HepG2 (cell line): ENCODE data around the gene DLX1. TPM values are rescaled to one million over a fixed set of nuclear protein-coding genes. Genes with fewer than 3 reads are reported as not detected.

ENCODE experiments used
- EZH2 ChIP-seq: conservative IDR thresholded peaks from 2 replicates; pipeline ENCODE4 v1.6.1; 2012; ENCODE audit warnings: mild to moderate bottlenecking, low read depth, low read length, moderate library complexity
- FOXO1 ChIP-seq: sonication (generic); formaldehyde crosslinking; IDR thresholded peaks from 2 replicates; pipeline ENCODE4 v1.4.0; 2020; ENCODE audit warnings: missing genetic modification reagents
- GTF3A ChIP-seq: sonication (generic); formaldehyde crosslinking; conservative IDR thresholded peaks from 2 replicates; pipeline ENCODE4 v1.4.0; 2020; ENCODE audit warnings: mild to moderate bottlenecking, missing genetic modification reagents
- HNF4G ChIP-seq, 2 experiments: sonication (generic) in 1 of 2; formaldehyde crosslinking in 1 of 2; IDR thresholded peaks; 2 replicates each; pipeline versions ENCODE4 v1.4.0 to v1.6.1; 2011 to 2020; ENCODE audit warnings: borderline replicate concordance in 2 of 2, low read depth in 2 of 2, mild to moderate bottlenecking in 2 of 2, low read length in 1 of 2, missing genetic modification reagents in 1 of 2, moderate library complexity in 1 of 2
- HNRNPK ChIP-seq: fragments of 200-400 bp; formaldehyde crosslinking; IDR thresholded peaks from 2 replicates; pipeline ENCODE4 v1.6.1; 2018; ENCODE audit warnings: low read length, low read depth, moderate library complexity, mild to moderate bottlenecking; ENCODE audit not compliant: poor library complexity, severe bottlenecking
- MED13 ChIP-seq: sonication (generic); formaldehyde crosslinking; IDR thresholded peaks from 2 replicates; pipeline ENCODE4 v1.5.0; 2020; ENCODE audit warnings: missing genetic modification reagents
- PTBP1 ChIP-seq: fragments of 200-400 bp; formaldehyde crosslinking; IDR thresholded peaks from 2 replicates; pipeline ENCODE4 v1.6.1; 2018; ENCODE audit warnings: low read length, low read depth; ENCODE audit not compliant: poor library complexity, severe bottlenecking
- SMARCE1 ChIP-seq: fragments of 450-650 bp; IDR thresholded peaks from 2 replicates; pipeline ENCODE4 v1.6.1; 2017; ENCODE audit warnings: borderline replicate concordance
- TFE3 ChIP-seq: IDR thresholded peaks from 2 replicates; pipeline ENCODE4 v1.6.1; 2016
- THAP7 ChIP-seq: sonication (generic); formaldehyde crosslinking; IDR thresholded peaks from 2 replicates; pipeline ENCODE4 v1.8.1; 2023; ENCODE audit warnings: mild to moderate bottlenecking, missing genetic modification reagents
- ZFP1 ChIP-seq: IDR thresholded peaks from 2 replicates; pipeline ENCODE4 v1.6.1; 2016
- ZNF121 ChIP-seq: sonication (generic); formaldehyde crosslinking; IDR thresholded peaks from 2 replicates; pipeline ENCODE4 v1.5.0; 2020; ENCODE audit warnings: mild to moderate bottlenecking, missing genetic modification reagents
- ZNF30 ChIP-seq: sonication (generic); formaldehyde crosslinking; IDR thresholded peaks from 2 replicates; pipeline ENCODE4 v1.5.0; 2020; ENCODE audit warnings: mild to moderate bottlenecking, missing genetic modification reagents
- ZNF468 ChIP-seq: sonication (generic); formaldehyde crosslinking; IDR thresholded peaks from 2 replicates; pipeline ENCODE4 v1.8.0; 2022; ENCODE audit warnings: mild to moderate bottlenecking, moderate library complexity, missing genetic modification reagents
- ZNF678 ChIP-seq: sonication (generic); formaldehyde crosslinking; IDR thresholded peaks from 2 replicates; pipeline ENCODE4 v1.4.0; 2020; ENCODE audit warnings: mild to moderate bottlenecking, missing genetic modification reagents
- ZNF691 ChIP-seq: sonication (generic); formaldehyde crosslinking; IDR thresholded peaks from 2 replicates; pipeline ENCODE4 v1.4.0; 2020; ENCODE audit warnings: missing genetic modification reagents, low read depth, mild to moderate bottlenecking, borderline replicate concordance
- polyA plus RNA-seq, 8 experiments: library from polyadenylated mRNA; depleted of rRNA in 3 of 8; stranded (reverse) in 7 of 8; unstranded in 1 of 8; fragments of >200 nt; fragmentation: Illumina TruSeq in 4 of 8; extraction: Trizol in 4 of 8; gene quantifications; 2 replicates each; pipeline versions ENCODE4 v1.2.1 to v1.2.3, GENCODE V29; 2011 to 2016; ENCODE audit warnings: low read depth in 4 of 8, missing spikeins in 1 of 8, mixed read lengths in 1 of 8; ENCODE audit not compliant: insufficient read depth in 1 of 8
- total RNA-seq, 5 experiments: library from RNA; depleted of rRNA; stranded (reverse); fragments of >200 nt; fragmentation: Illumina TruSeq; extraction: Trizol; gene quantifications; 2 replicates each; pipeline ENCODE4 v1.2.3, GENCODE V29; 2016; ENCODE audit warnings: low read depth in 1 of 5
- TF ChIP-seq, protein P1 (sequence below): sonication (generic); formaldehyde crosslinking; IDR thresholded peaks from 2 replicates; pipeline ENCODE4 v1.5.1; 2020; ENCODE audit warnings: mild to moderate bottlenecking, missing genetic modification reagents, borderline replicate concordance
- TF ChIP-seq, protein P2 (sequence below): sonication (generic); formaldehyde crosslinking; IDR thresholded peaks from 2 replicates; pipeline ENCODE4 v1.4.0; 2020; ENCODE audit warnings: missing genetic modification reagents
- TF ChIP-seq, protein P3 (sequence below): sonication (generic); formaldehyde crosslinking; IDR thresholded peaks from 2 replicates; pipeline ENCODE4 v1.4.0; 2020; ENCODE audit warnings: missing genetic modification reagents
- TF ChIP-seq, protein P4 (sequence below): sonication (generic); formaldehyde crosslinking; conservative IDR thresholded peaks from 2 replicates; pipeline ENCODE4 v1.8.0; 2022; ENCODE audit warnings: mild to moderate bottlenecking, moderate library complexity, missing genetic modification reagents

Gene DLX1
- total and polyA plus RNA-seq, 2 of the 13 experiments (the other 11 are each of a cell fraction or from before 2014, with no cell fraction given): 0.18 to 0.86 TPM

DNA sequence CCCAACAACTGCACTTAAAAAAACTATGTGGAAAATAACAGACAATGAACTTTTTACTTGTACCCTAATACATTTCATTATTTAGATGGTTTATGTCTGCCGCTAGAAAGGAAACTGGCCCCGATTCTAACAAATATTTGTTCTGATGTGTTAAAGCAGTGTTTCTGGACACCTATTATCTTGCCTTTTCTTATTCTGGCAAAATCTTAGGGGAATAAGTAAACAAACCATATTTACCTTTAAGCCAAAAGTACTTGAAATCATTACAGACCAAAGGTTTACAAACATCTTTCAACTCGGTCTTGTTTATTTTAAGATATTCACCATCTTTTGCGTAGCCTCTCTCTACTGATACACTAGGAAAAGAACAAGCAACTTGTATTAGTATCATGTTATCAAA, 11.8 kb upstream of the DLX1 start (continued):
- no peak for TF ChIP-seq EZH2
- no peak for TF ChIP-seq ZNF30 (CRISPR knock-in tag)
- no peak for TF ChIP-seq THAP7 (CRISPR knock-in tag)
- TF ChIP-seq ZNF121 (CRISPR knock-in tag): no peak
- TF ChIP-seq ZNF468 (CRISPR knock-in tag): no peak
- TF ChIP-seq, protein P1, sequence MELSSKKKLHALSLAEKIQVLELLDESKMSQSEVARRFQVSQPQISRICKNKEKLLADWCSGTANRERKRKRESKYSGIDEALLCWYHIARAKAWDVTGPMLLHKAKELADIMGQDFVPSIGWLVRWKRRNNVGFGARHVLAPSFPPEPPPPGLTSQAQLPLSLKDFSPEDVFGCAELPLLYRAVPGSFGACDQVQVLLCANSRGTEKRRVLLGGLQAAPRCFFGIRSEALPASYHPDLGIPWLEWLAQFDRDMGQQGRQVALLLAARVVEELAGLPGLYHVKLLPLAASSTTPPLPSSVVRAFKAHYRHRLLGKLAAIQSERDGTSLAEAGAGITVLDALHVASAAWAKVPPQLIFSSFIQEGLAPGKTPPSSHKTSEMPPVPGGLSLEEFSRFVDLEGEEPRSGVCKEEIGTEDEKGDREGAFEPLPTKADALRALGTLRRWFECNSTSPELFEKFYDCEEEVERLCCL (CRISPR knock-in tag): no peak
- TF ChIP-seq GTF3A (CRISPR knock-in tag): no peak
- TF ChIP-seq MED13 (CRISPR knock-in tag): no peak
- TF ChIP-seq TFE3 (CRISPR knock-in tag): no peak
- no peak for TF ChIP-seq SMARCE1
- TF ChIP-seq, protein P2, sequence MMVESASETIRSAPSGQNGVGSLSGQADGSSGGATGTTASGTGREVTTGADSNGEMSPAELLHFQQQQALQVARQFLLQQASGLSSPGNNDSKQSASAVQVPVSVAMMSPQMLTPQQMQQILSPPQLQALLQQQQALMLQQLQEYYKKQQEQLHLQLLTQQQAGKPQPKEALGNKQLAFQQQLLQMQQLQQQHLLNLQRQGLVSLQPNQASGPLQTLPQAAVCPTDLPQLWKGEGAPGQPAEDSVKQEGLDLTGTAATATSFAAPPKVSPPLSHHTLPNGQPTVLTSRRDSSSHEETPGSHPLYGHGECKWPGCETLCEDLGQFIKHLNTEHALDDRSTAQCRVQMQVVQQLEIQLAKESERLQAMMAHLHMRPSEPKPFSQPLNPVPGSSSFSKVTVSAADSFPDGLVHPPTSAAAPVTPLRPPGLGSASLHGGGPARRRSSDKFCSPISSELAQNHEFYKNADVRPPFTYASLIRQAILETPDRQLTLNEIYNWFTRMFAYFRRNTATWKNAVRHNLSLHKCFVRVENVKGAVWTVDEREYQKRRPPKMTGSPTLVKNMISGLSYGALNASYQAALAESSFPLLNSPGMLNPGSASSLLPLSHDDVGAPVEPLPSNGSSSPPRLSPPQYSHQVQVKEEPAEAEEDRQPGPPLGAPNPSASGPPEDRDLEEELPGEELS (CRISPR knock-in tag): no peak
- TF ChIP-seq, protein P3, sequence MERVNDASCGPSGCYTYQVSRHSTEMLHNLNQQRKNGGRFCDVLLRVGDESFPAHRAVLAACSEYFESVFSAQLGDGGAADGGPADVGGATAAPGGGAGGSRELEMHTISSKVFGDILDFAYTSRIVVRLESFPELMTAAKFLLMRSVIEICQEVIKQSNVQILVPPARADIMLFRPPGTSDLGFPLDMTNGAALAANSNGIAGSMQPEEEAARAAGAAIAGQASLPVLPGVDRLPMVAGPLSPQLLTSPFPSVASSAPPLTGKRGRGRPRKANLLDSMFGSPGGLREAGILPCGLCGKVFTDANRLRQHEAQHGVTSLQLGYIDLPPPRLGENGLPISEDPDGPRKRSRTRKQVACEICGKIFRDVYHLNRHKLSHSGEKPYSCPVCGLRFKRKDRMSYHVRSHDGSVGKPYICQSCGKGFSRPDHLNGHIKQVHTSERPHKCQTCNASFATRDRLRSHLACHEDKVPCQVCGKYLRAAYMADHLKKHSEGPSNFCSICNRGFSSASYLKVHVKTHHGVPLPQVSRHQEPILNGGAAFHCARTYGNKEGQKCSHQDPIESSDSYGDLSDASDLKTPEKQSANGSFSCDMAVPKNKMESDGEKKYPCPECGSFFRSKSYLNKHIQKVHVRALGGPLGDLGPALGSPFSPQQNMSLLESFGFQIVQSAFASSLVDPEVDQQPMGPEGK (CRISPR knock-in tag): no peak
- TF ChIP-seq PTBP1: no peak
- no peak for TF ChIP-seq FOXO1 (CRISPR knock-in tag)
- TF ChIP-seq ZNF678 (CRISPR knock-in tag): no peak
- TF ChIP-seq, protein P4, sequence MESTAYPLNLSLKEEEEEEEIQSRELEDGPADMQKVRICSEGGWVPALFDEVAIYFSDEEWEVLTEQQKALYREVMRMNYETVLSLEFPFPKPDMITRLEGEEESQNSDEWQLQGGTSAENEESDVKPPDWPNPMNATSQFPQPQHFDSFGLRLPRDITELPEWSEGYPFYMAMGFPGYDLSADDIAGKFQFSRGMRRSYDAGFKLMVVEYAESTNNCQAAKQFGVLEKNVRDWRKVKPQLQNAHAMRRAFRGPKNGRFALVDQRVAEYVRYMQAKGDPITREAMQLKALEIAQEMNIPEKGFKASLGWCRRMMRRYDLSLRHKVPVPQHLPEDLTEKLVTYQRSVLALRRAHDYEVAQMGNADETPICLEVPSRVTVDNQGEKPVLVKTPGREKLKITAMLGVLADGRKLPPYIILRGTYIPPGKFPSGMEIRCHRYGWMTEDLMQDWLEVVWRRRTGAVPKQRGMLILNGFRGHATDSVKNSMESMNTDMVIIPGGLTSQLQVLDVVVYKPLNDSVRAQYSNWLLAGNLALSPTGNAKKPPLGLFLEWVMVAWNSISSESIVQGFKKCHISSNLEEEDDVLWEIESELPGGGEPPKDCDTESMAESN (CRISPR knock-in tag): no peak
- TF ChIP-seq HNF4G (IDR thresholded peaks at IDR 0.05; ENCODE audit: borderline replicate concordance, low read depth, low read length): no peak
- TF ChIP-seq HNF4G (CRISPR knock-in tag; IDR thresholded peaks at IDR 0.05; ENCODE audit: borderline replicate concordance, low read depth): no peak
- TF ChIP-seq ZFP1: no peak
- no peak for TF ChIP-seq HNRNPK
- no peak for TF ChIP-seq ZNF691 (CRISPR knock-in tag)
